ENCODE measurements around the gene EPC2.

DNA sequence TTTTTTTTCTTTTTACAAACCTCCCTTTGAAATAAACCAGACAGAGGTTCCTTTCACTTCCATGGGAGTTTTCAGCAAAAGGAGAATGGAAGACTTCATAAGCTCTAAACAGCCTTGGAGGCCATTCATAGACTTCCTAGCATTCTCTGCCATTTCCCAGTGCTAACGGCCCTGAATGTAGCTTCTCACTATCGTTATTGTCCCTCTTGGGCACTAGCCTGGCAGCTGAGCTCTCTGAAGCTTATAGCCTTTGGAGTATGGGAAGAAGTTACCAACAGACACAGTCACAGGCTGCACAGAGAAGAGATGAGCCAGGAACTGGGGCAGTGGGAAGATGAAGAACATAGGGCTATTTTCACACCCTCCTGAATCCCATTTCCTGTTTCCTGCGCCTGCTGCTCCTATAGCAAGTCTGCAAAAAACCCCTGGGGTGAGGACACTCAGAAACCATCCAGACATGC lies 29.1 kb upstream of the EPC2 start:
- TF ChIP-seq, protein P1, sequence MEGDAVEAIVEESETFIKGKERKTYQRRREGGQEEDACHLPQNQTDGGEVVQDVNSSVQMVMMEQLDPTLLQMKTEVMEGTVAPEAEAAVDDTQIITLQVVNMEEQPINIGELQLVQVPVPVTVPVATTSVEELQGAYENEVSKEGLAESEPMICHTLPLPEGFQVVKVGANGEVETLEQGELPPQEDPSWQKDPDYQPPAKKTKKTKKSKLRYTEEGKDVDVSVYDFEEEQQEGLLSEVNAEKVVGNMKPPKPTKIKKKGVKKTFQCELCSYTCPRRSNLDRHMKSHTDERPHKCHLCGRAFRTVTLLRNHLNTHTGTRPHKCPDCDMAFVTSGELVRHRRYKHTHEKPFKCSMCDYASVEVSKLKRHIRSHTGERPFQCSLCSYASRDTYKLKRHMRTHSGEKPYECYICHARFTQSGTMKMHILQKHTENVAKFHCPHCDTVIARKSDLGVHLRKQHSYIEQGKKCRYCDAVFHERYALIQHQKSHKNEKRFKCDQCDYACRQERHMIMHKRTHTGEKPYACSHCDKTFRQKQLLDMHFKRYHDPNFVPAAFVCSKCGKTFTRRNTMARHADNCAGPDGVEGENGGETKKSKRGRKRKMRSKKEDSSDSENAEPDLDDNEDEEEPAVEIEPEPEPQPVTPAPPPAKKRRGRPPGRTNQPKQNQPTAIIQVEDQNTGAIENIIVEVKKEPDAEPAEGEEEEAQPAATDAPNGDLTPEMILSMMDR (IDR thresholded peaks at IDR 0.05; ENCODE audit: low read depth, low read length): no peak
- TF ChIP-seq MYC (IDR thresholded peaks at IDR 0.05; ENCODE audit: low read depth, low read length) (no peak), POLR2A (IDR thresholded peaks at IDR 0.05; ENCODE audit: extremely low read depth, insufficient read length) (no peak)
- TF ChIP-seq, protein P2, sequence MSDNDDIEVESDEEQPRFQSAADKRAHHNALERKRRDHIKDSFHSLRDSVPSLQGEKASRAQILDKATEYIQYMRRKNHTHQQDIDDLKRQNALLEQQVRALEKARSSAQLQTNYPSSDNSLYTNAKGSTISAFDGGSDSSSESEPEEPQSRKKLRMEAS (IDR thresholded peaks at IDR 0.05; ENCODE audit: low read depth, low read length): no peak
